Hepatocyte (in vitro differentiated cells): Measurements from ENCODE around the gene SMIM41.

Experiments
- CTCF ChIP-seq: fragments of 200-600 bp; sonication (generic); IDR thresholded peaks from 2 replicates; pipeline ENCODE4 v1.5.1; 2016; ENCODE audit warnings: antibody characterized with exemption, mild to moderate bottlenecking; ENCODE audit not compliant: poor library complexity
- EZH2 ChIP-seq: fragments of 200-600 bp; sonication (generic); IDR thresholded peaks from 2 replicates; pipeline ENCODE4 v1.6.1; 2016; ENCODE audit warnings: antibody characterized with exemption, mild to moderate bottlenecking, borderline replicate concordance
- EZH2phosphoT487 ChIP-seq: fragments of 200-600 bp; sonication (generic); IDR thresholded peaks from one replicate; pipeline ENCODE4 v1.6.1; 2018; ENCODE audit warnings: antibody characterized with exemption, mild to moderate bottlenecking, low read depth, moderate library complexity; ENCODE audit not compliant: unreplicated experiment, severe bottlenecking

- TF ChIP-seq CTCF (no peak), EZH2 (no peak), EZH2phosphoT487 (no peak)
Observed at GRCh38 chr12:52074971-52075724, 4.4 kb upstream of the SMIM41 start.
